ENCODE data around the gene FEM1A. TPM values are rescaled to one million over a fixed set of nuclear protein-coding genes. Genes with fewer than 3 reads are reported as not detected.
"Not testable (repeated sequence)": the region's sequence is repeated elsewhere in the genome, so short reads cannot be mapped to it uniquely, and the experiment has no call there.

Gene FEM1A
- total RNA-seq, 1 donor from 2014 or later: 16.5 TPM

DNA sequence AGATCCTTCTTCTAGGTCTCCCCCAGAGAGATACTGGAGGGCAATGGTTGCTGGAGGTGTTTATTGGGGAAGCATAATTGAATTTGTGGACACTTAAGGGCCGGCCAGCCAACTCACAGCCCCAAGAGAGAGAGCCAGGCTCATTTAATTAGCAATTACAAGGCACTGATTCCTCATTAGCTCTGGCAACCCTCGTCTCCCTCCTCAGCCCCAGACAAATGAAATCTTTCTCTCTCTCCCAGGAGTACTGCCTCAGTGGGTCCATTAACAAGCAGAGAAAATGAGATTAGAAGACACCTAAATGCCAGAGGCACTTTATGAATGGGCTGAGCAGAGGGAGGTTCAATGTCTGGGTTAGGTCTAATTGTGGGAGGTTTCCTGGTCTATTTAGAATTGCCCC is 19.0 kb upstream of the FEM1A start:
- DNase-seq (ENCODE audit: extremely low read depth, low read depth, low spot score): no peak

DNA sequence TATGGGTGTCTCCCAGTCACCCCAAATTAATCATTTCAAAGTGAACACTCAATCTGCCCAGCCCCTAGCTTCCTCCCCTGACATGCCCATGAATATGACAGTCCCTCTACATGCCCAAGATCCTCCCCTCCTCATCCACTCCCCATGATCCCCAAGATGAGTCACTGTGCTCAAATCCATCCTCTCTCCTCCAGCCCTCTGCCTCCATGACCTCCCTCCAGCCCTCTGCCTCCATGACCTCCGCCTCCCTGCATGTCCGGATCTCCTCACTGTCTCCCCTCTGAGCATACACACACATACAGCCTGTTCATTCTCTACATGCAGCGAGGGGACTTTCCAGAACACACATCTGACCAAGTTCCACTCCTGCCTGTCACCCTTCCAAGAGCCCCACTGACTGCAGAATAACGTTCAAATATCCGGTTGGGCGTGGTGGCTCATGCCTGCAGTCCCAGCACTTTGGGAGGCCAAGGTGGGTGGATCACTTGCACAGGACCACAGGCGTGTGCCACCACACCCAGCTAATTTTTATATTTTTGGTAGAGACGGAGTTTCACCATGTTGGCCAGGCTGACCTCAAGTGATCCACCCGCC is 18.4 kb upstream of the FEM1A start:
- DNase-seq (ENCODE audit: extremely low read depth, low read depth, low spot score): no peak

DNA sequence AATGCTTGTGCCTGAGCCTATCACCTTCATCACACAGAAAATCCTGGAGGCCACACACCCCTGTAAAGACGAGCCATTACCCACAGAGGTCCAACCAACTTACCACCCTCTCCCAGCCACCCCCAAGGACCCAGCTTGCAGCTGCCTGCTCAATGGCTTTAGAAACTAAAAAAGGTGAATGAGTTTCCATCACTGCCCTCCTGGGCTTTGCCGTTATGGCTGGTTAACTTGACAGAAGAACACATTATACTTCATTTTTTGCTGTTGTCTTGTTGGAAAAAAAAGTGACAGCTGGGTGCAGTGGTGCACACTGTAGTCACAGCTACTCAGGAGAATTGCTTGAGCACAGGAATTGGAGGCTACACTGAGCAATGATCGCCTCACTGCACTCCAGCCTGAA is 17.4 kb upstream of the FEM1A start:
- no peak for DNase-seq (ENCODE audit: extremely low read depth, low read depth, low spot score)

DNA sequence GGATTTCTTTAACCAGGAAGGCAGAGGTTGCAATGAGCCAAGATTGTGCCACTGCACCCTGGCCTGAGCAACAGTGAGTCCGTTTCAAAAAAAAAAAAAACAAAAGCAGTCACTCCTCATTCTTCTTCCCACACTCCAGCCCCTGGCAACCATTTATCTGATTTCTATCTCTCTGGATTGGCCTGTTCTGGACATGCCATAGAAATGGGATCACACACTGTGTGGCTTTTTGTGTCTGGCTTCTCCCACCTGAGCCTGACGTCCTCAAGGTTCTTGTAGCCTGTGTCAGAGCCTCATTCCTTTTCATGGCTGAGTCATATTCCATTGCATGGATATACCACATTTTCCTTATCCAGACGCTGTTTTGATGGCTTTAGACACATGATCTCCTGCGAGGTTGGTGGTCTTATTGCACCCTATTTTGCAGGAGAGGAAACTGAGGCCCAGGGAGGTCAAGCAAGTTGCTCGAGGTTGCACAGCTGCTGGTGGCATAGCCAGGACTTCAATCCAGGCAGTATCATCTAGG is 15.8 kb upstream of the FEM1A start:
- no peak for DNase-seq (ENCODE audit: extremely low read depth, low read depth, low spot score)

DNA sequence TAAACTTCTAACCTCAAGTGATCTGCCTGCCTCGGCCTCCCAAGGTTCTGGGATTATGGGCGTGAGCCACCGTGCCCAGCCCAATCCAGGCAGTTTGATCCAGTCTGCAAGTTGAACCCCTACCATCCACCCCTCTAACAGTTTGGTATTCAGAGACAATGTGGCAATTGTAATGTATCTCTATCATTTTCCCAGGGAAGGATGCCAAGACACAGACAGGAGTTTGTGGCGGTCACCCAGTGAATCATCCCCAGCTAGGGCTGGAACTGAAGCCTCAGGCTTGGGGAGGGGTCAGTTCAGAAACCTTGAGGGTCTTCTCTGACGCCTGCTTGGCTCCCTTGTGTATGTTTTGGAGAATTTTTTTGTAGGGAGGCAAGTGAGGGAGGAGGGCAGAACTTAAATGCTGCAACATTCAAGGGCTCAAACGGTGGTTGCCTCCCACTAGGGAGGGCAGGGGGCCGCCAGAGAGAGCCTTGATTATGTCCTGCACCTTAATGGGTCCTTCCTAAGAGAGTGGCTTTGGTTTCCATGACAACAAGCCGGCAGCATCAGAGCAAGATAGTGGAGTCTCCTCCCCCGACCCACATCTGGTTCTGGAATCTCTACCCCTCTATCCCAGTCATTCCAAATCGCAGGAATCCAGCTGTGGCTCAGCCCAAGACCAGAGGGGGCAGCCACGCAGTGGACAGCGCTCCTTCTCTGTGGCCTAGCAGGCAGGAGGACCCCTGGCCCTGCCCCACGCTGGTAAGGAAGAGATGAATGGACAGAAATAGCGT is 14.9 kb upstream of the FEM1A start:
- no peak for DNase-seq (ENCODE audit: extremely low read depth, low read depth, low spot score)

DNA sequence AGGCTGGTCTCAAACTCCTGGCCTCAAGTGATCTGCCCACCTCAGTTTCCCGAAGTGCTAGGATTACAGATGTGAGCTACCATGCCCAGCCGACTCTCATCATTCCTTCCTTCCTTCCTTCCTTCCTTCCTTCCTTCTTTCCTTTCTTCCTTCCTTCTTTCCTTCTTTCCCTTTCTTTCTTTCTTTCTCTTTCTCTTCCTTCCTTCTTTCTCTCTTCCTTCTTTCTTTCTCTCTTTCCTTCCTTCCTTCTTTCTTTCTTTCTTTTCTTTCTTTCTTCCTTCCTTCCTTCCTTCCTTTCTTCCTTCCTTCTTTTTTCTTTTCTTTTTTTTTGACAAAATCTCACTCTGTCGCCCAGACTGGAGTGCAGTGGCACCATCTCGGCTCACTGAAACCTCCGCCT is 13.4 kb upstream of the FEM1A start:
- not testable (repeated sequence) for DNase-seq (ENCODE audit: extremely low read depth, low read depth, low spot score)

DNA sequence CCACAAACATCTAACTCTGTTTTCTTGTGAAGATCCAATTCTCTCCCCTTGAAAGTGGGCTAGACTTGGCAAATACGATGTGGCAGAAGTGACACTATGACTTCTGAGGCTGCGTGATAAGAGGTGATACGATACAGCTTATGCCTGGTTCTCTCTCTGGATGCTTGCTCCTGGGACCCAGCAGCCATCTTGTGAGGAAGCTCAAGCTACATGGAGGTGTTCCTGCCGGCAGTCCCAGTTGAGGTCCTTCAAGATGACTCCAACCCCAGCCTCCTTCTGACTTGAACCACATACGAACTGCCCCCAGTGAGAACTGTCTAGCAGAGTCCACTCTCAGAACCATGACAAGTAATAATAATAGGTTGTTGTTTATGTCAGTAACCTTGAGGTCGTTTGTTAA is 10.7 kb upstream of the FEM1A start:
- no peak for DNase-seq (ENCODE audit: extremely low read depth, low read depth, low spot score)

DNA sequence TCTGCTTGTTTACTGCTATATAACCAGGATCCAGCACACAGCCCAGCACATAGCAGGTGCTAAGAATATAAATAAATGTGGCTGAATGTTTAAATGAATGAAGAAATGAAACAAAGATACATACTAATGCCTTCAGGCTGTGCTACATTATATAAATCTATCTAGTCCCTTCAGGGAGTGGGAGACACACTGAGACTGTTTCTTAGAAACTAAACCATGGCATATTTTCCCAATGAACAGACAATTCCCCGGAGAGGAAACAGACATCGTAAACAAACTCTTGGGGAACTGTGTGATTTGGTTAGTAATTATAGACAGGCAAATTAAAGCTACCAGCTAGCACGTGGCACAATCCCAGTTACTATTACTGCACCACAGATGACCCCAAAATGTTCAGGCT is 9.7 kb upstream of the FEM1A start:
- DNase-seq (ENCODE audit: extremely low read depth, low read depth, low spot score): no peak

DNA sequence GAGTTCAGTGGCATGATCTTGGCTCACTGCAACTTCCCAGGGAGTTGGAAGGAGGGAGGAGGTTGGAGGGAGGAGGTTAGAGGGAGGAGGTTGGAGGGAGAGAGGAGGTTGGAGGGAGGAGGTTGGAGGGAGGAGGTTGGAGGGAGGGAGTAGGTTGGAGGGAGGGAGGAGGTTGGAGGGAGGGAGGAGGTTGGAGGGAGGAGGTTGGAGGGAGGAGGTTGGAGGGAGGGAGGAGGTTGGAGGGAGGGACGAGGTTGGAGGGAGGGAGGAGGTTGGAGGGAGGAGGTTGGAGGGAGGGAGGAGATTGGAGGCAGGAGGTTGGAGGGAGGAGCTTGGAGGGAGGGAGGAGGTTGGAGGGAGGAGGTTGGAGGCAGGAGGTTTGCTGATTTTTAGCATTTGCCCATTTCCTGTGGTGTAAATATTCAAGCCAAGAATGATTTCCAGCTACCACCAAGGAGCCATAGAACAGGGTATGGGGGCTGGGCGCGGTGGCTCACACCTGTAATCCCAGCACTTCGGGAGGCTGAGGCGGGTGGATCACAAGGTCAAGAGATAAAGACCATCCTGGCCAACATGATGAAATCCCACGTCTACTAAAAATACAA is 5.0 kb upstream of the FEM1A start:
- DNase-seq (ENCODE audit: extremely low read depth, low read depth, low spot score): not testable (repeated sequence)

DNA sequence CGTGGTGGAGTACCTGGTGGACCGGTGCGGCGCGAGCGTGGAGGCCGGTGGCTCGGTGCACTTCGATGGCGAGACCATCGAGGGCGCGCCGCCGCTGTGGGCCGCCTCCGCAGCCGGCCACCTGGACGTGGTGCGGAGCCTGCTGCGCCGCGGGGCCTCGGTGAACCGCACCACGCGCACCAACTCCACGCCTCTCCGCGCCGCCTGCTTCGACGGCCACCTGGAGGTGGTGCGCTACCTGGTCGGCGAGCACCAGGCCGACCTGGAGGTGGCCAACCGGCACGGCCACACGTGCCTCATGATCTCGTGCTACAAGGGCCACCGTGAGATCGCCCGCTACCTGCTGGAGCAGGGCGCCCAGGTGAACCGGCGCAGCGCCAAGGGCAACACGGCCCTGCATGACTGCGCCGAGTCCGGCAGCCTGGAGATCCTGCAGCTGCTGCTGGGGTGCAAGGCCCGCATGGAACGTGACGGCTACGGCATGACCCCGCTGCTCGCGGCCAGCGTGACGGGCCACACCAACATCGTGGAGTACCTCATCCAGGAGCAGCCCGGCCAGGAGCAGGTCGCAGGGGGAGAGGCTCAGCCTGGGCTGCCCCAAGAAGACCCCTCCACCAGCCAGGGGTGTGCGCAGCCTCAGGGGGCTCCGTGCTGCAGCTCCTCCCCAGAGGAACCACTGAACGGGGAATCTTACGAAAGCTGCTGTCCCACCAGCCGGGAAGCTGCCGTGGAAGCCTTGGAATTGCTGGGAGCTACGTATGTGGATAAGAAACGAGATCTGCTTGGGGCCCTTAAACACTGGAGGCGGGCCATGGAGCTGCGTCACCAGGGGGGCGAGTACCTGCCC is 708 bp downstream of the FEM1A start:
- not testable (repeated sequence) for DNase-seq (ENCODE audit: extremely low read depth, low read depth, low spot score)

DNA sequence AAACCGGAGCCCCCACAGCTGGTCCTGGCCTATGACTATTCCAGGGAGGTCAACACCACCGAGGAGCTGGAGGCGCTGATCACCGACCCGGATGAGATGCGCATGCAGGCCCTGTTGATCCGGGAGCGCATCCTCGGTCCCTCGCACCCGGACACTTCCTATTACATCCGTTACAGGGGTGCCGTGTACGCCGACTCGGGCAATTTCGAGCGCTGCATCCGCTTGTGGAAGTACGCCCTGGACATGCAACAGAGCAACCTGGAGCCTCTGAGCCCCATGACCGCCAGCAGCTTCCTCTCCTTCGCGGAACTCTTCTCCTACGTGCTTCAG is 1.3 kb downstream of the FEM1A start:
- not testable (repeated sequence) for DNase-seq (ENCODE audit: extremely low read depth, low read depth, low spot score)

DNA sequence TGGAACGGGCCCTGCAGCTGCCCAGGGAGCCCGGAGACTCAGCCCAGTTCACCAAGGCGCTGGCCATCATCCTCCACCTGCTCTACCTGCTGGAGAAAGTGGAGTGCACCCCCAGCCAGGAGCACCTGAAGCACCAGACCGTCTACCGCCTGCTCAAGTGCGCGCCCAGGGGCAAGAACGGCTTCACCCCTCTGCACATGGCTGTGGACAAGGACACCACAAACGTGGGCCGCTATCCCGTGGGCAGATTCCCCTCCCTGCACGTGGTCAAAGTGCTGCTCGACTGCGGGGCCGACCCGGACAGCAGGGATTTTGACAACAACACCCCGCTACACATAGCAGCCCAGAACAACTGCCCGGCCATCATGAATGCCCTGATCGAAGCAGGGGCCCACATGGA is 1.7 kb downstream of the FEM1A start:
- DNase-seq (ENCODE audit: extremely low read depth, low read depth, low spot score): not testable (repeated sequence)

DNA sequence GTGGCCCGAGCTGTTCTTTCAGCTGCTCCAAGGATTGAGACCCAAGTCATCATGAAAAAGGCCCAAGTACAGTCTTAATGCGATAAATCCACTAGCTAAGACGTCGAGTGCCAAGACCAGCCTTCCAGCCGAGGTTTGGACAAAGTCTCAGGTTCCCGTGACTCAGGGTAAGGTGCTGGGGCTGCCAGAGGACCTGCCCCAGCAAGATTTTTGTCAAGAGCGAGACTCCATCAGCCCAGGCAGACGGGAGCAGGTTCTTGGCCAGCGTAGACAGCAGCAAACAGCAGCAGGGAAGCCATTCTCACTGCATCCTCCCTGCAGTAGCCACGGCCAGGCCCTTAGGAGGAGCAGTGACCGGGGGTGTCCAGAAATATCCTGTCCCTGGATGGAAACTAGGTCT is 3.4 kb downstream of the FEM1A start:
- no peak for DNase-seq (ENCODE audit: extremely low read depth, low read depth, low spot score)

DNA sequence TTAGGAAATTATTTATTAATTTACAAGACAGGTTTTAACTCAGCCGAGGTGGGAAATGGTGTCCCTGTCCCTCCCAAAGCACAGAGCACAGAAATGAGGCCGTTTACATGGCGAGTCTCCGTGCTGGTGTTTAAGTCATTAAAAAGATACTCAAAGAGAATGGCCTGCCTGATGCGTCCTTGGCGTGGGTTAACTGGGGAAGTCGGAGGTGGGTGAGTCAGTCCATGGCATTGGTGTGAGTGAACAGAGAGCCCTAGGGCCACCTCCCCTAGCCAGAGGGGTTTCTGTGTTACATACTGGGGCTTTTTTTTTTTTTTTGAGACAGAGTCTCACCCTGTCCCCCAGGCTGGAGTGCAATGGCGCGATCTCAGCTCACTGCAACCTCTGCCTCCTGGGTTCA is 3.9 kb downstream of the FEM1A start:
- DNase-seq (ENCODE audit: extremely low read depth, low read depth, low spot score): no peak

DNA sequence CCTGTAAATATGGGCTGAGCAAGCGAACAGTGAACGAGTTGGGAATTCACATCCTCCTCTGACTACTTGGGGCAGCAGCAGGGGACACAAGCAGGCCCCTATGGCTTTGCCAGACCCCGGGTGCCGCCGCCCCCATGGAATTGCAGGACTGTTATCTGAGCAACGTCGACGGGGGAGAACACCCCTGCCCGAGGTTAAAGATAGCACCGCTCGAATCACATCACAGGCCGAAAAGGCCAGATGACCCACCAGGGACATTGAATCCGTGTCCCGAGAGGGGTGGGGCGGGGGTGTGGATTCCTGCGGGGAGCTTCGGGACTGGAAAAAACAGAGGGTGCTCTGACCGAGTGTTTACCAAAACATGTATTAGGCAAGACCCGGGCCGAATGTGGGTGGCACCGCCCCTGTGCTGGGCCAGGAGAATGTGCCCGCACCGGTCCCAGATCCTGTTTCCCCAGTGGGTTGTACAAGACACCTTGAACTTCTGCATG is 9.1 kb downstream of the FEM1A start:
- DNase-seq (ENCODE audit: extremely low read depth, low read depth, low spot score): no peak

DNA sequence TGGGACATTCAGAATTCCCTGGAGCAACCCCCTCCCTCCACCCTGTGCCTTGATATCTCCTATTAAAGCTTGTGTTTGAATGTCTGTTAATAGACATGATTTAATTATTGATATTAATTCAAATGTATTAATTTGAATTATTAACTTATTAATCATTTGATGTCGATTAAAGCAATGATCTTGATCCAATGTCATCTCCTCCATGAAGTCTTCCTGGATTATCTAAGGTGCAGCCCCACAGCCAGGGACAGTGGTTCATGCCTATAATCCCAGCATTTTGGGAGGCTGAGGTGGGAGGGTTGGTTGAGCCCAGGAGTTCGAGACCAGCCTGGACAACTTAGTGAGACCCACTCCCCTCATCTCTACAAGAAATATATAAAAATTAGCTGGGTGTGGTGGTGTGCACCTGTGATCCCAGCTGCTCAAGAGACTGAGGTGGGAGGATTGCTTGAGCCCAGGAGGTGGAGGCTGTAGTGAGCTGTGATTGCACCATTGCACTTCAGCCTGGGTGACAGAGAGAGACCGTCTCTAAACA is 9.6 kb downstream of the FEM1A start:
- no peak for DNase-seq (ENCODE audit: extremely low read depth, low read depth, low spot score)

DNA sequence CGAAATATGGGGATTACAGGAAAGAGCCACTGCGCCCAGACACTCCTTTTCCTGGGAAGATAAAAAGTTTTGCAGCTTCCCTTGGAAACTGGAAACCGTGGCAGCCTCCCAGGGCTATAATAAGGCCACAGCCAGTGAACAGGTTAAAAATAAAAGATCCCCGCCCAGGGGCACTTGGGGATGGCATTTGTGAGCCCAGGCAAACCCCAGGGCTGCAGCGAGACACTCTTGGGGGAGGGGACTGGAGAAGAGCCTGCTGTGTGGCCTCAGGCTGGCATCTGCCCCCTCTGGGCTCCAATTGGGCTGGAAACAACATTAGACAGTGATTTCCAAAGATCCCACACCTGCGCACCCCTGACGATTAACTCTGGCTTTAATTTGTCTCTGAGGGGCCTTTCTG is 11.2 kb downstream of the FEM1A start:
- DNase-seq (ENCODE audit: extremely low read depth, low read depth, low spot score): no peak

DNA sequence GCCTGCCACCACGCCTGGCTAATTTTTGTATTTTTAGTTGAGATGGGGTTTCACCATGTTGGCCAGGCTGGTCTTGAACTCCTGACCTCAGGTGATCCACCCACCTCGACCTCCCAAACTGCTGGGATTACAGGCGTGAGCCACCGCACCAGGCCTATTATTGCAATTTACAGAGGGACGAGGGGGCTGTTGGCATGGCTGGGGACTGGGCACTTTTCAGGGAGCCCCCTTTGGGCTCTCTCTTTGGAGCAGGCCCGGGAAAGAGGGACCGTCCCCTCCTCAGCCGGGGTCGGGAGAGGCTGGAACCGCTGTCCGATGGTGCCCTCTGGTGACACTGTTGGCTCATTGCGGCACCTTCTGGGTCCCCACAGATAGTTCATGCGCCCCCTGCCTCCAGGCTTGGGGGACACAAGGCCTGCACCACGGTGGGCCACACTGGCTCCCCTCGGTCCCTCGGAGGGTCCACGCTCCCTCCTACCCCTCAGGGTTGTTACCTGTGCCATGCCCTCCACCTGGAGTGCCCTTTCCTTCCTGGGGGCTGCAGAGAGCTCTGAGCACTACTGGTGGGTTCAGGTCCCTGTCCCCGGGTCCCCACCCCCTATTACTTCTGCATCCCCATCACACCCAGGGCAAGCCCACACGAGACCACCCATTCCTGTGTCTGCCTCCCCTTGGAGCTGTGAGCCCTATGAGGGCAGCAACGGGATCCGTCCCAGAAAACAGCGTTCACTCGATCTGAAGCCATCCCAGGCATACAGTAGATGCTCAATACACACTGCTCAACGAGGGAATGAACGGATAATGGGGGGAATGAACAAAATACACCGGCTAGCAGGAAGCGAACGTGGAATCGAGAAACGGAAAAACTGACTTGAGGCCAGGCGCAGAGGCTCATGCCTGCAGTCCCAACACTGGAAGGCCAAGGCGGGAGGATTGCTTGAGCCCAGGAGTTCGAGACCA is 12.5 kb downstream of the FEM1A start:
- no peak for DNase-seq (ENCODE audit: extremely low read depth, low read depth, low spot score)

DNA sequence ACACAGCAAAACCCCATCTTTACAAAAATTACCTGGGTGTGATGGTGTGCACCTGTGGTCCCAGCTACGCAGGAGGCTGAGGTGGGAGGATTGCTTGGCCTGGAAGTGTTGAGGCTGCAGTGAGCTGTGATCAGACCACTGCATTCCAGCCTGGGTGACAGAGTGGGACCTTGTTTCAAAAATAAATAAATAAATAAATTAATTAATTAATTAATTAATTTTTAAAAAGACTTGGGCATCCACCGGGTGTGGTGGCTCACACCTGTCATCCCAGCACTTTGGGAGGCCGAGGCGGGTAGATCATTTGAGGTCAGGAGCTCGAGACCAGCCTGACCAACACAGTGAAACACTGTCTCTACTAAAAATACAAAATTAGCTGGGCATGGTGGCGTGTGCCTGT is 13.6 kb downstream of the FEM1A start:
- DNase-seq (ENCODE audit: extremely low read depth, low read depth, low spot score): not testable (repeated sequence)

DNA sequence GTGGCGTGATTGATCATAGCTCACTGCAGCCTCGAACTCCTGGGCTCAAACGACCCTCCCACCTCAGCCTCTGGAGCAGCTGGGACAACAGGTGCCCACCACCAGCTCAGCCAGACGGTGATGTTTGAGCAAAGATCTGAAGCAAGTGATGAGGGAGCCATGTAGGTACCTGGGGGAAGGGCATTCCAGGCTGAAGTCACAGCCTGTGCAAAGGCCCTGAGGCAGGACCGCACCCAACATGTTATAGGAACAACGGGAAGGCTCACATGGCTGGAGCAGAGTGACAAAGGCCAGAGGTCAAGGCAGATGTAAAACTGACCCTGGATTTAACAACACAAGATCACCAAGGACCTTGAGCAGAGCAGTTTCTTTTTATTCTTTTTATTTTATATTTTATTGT is 14.8 kb downstream of the FEM1A start:
- no peak for DNase-seq (ENCODE audit: extremely low read depth, low read depth, low spot score)
